H9 (cell line): ENCODE data around the gene VIM. TPM values are rescaled to one million over a fixed set of nuclear protein-coding genes. Genes with fewer than 3 reads are reported as not detected.

Experiments used
- DNase-seq: peaks from one replicate; pipeline ENCODE4 v3.0.0-alpha.2; 2017
- H2AFZ ChIP-seq: one replicate; pipeline ENCODE4 v1.6.1; 2013; ENCODE audit warnings: mild to moderate bottlenecking, low read length, control low read depth, moderate library complexity
- H2AK5ac ChIP-seq: 2 replicates; pipeline ENCODE4 v1.6.1; 2013; ENCODE audit warnings: low read length, control low read depth, mixed read lengths; ENCODE audit not compliant: insufficient read length
- H2BK120ac ChIP-seq: one replicate; pipeline ENCODE4 v1.6.1; 2013; ENCODE audit warnings: low read depth, mild to moderate bottlenecking, low read length, control low read depth, inconsistent platforms; ENCODE audit not compliant: poor library complexity, severe bottlenecking
- H2BK12ac ChIP-seq: 2 replicates; pipeline ENCODE4 v1.6.1; 2013; ENCODE audit warnings: low read length, control low read depth, mixed read lengths, low read depth; ENCODE audit not compliant: insufficient read length
- H2BK15ac ChIP-seq: 2 replicates; pipeline ENCODE4 v1.6.1; 2013; ENCODE audit warnings: low read depth, low read length, control low read depth
- H2BK20ac ChIP-seq: one replicate; pipeline ENCODE4 v1.6.1; 2013; ENCODE audit warnings: low read depth, mild to moderate bottlenecking, low read length, control low read depth, inconsistent platforms; ENCODE audit not compliant: poor library complexity, severe bottlenecking
- H2BK5ac ChIP-seq: 2 replicates; pipeline ENCODE4 v1.6.1; 2013; ENCODE audit warnings: low read length, control low read depth, mixed read lengths; ENCODE audit not compliant: insufficient read length
- H3K14ac ChIP-seq: 2 replicates; pipeline ENCODE4 v1.6.1; 2013; ENCODE audit warnings: low read length, control low read depth; ENCODE audit not compliant: insufficient read depth
- H3K18ac ChIP-seq: 2 replicates; pipeline ENCODE4 v1.6.1; 2013; ENCODE audit warnings: low read depth, mild to moderate bottlenecking, mixed read lengths, low read length, control low read depth; ENCODE audit not compliant: insufficient read length
- H3K23ac ChIP-seq: 2 replicates; pipeline ENCODE4 v1.6.1; 2013; ENCODE audit warnings: low read length, control low read depth, mixed read lengths, low read depth; ENCODE audit not compliant: insufficient read length
- H3K23me2 ChIP-seq: 2 replicates; pipeline ENCODE4 v1.6.1; 2013; ENCODE audit warnings: low read depth, mild to moderate bottlenecking, mixed read lengths, low read length, control low read depth; ENCODE audit not compliant: insufficient read length, poor library complexity, severe bottlenecking
- H3K27ac ChIP-seq: 2 replicates; pipeline ENCODE4 v1.5.1; 2013; ENCODE audit warnings: low read length, control low read depth, mixed read lengths, low read depth; ENCODE audit not compliant: insufficient read length
- H3K27me3 ChIP-seq: 2 replicates; pipeline ENCODE4 v1.6.1; 2013; ENCODE audit warnings: low read length, control low read depth, inconsistent platforms; ENCODE audit not compliant: insufficient read depth
- H3K4ac ChIP-seq: 2 replicates; pipeline ENCODE4 v1.6.1; 2013; ENCODE audit warnings: low read depth, mild to moderate bottlenecking, control low read depth, inconsistent platforms, low read length, moderate library complexity
- H3K4me1 ChIP-seq: 2 replicates; pipeline ENCODE4 v1.6.1; 2013; ENCODE audit warnings: low read length, control low read depth, inconsistent platforms; ENCODE audit not compliant: insufficient read depth
- H3K4me2 ChIP-seq: 2 replicates; pipeline ENCODE4 v1.6.1; 2013; ENCODE audit warnings: low read length, control low read depth, mixed read lengths; ENCODE audit not compliant: insufficient read length, insufficient read depth
- H3K56ac ChIP-seq: 2 replicates; pipeline ENCODE4 v1.6.1; 2013; ENCODE audit warnings: low read depth, mild to moderate bottlenecking, mixed read lengths, low read length, control low read depth; ENCODE audit not compliant: insufficient read length
- H3K79me1 ChIP-seq: 2 replicates; pipeline ENCODE4 v1.6.1; 2013; ENCODE audit warnings: low read depth, mild to moderate bottlenecking, moderate library complexity, low read length, control low read depth, inconsistent platforms; ENCODE audit not compliant: insufficient read depth, poor library complexity, severe bottlenecking
- H3K79me2 ChIP-seq: 2 replicates; pipeline ENCODE4 v1.6.1; 2013; ENCODE audit warnings: low read length, control low read depth, inconsistent platforms; ENCODE audit not compliant: insufficient read depth
- H3K9ac ChIP-seq: 2 replicates; pipeline ENCODE4 v1.6.1; 2013; ENCODE audit warnings: low read length, control low read depth, mixed read lengths; ENCODE audit not compliant: insufficient read length; ENCODE audit errors: extremely low read depth
- H3K9me3 ChIP-seq: one replicate; pipeline ENCODE4 v1.6.1; 2013; ENCODE audit warnings: low read depth, low read length, inconsistent platforms; ENCODE audit not compliant: control insufficient read depth
- H3T11ph ChIP-seq: one replicate; pipeline ENCODE4 v1.6.1; 2013; ENCODE audit warnings: mild to moderate bottlenecking, low read length, control low read depth, inconsistent platforms
- H4K20me1 ChIP-seq: one replicate; pipeline ENCODE4 v1.6.1; 2013; ENCODE audit not compliant: control insufficient read depth, insufficient read length, insufficient read depth
- H4K5ac ChIP-seq: 2 replicates; pipeline ENCODE4 v1.6.1; 2013; ENCODE audit warnings: low read depth, mild to moderate bottlenecking, mixed read lengths, low read length, control low read depth; ENCODE audit not compliant: insufficient read length
- H4K8ac ChIP-seq: replicated peaks from 2 replicates; pipeline ENCODE4 v1.6.1; 2013; ENCODE audit warnings: low read length, control low read depth, mixed read lengths, low read depth; ENCODE audit not compliant: insufficient read length
- H4K91ac ChIP-seq: 2 replicates; pipeline ENCODE4 v1.6.1; 2013; ENCODE audit warnings: low read depth, mild to moderate bottlenecking, moderate library complexity, mixed read lengths, low read length, control low read depth; ENCODE audit not compliant: insufficient read length
- H3K27ac Mint-ChIP-seq, 3 experiments: 2 replicates in 2 of 3; 3 replicates in 1 of 3; pipeline ENCODE4 v1.8.0; 2020 to 2021; ENCODE audit warnings: mixed read lengths in 3 of 3, mild to moderate bottlenecking in 1 of 3, moderate library complexity in 1 of 3
- H3K27me3 Mint-ChIP-seq: 2 replicates; pipeline ENCODE4 v1.8.0; 2021; ENCODE audit warnings: low read depth, mild to moderate bottlenecking, moderate library complexity, mixed read lengths
- H3K36me3 Mint-ChIP-seq, 3 experiments: 2 replicates in 2 of 3; 3 replicates in 1 of 3; pipeline ENCODE4 v1.8.0; 2020 to 2021; ENCODE audit warnings: low read depth in 3 of 3, mixed read lengths in 3 of 3; ENCODE audit not compliant: insufficient read depth in 1 of 3
- H3K4me1 Mint-ChIP-seq, 2 experiments: 2 replicates each; pipeline ENCODE4 v1.8.0; 2020; ENCODE audit warnings: mixed read lengths in 2 of 2
- H3K4me3 Mint-ChIP-seq, 2 experiments: 2 replicates in 1 of 2; 3 replicates in 1 of 2; pipeline ENCODE4 v1.8.0; 2020 to 2021; ENCODE audit warnings: mild to moderate bottlenecking in 2 of 2, mixed read lengths in 2 of 2, moderate library complexity in 1 of 2
- H3K9me3 Mint-ChIP-seq, 2 experiments: 2 replicates in 1 of 2; 3 replicates in 1 of 2; pipeline ENCODE4 v1.8.0; 2020; ENCODE audit warnings: mild to moderate bottlenecking in 2 of 2, mixed read lengths in 2 of 2, moderate library complexity in 1 of 2
- WGBS: extraction: QIAGEN DNeasy Blood & Tissue Kit; methylation state at CpG from one replicate; pipeline ENCODE4 v1.1.7; 2013; ENCODE audit warnings: missing lambda C conversion rate, low lambda C conversion rate, mixed read lengths; ENCODE audit not compliant: insufficient read length; ENCODE audit errors: extremely low coverage; 5-methylcytosine and 5-hydroxymethylcytosine counted together
- total RNA-seq: library from RNA; stranded (reverse); gene quantifications from 2 replicates; pipeline ENCODE4 v1.2.1, GENCODE V29; 2021
- TF ChIP-seq, protein P1 (sequence below): fragments of 200-600 bp; sonication (generic); conservative IDR thresholded peaks from 3 replicates; pipeline ENCODE4 v1.8.0; 2021; ENCODE audit warnings: antibody characterized with exemption, mild to moderate bottlenecking

Gene VIM
- total RNA-seq, 1 experiment from 2014 or later: 232 TPM

DNA sequence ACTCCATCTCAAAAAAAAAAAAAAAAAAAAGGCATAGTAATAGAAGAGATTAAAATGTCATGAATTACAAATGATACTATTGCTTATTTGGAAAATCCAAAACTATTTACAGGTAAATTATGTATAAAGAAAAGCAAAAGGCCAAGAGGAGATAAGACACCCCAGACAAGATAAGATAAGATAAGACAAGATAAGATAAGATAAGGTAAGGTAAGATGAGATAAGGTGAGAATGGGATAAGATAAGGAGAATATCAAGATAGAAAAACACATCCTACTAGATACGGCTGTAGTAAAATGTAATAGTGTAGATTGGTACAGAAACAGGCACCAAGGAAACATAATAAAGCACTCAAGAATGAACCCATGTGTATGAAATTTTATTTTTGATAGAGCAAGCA lies 20.9 kb downstream of the VIM start:
- H3K27ac ChIP-seq: no peak overlapping the region

More for the DNA sequence above, 20.9 kb downstream of the VIM start:
- Histone ChIP-seq H3K23me2 (no peaks in the 10 kb centered on the region), H3K56ac (no peak overlapping the region), H3K79me2 (no peaks in the 10 kb centered on the region), H3T11ph (no peak overlapping the region), H2BK5ac (no peak overlapping the region), H3K79me1 (no peaks in the 10 kb centered on the region), H3K18ac (no peak overlapping the region), H3K4me2 (no peak overlapping the region), H3K9me3 (peaks cover 12% of the 10 kb centered on the region), H2BK15ac (no peak overlapping the region), H3K27me3 (no peaks in the 10 kb centered on the region), H2AFZ (no peak overlapping the region), H2BK120ac (no peak overlapping the region), H2BK20ac (no peak overlapping the region), H2AK5ac (no peak overlapping the region), H4K8ac (no peak overlapping the region), H3K4me1 (no peaks in the 10 kb centered on the region), H4K20me1 (no peaks in the 10 kb centered on the region), H3K14ac (no peak overlapping the region), H3K23ac (no peak overlapping the region), H4K91ac (no peak overlapping the region), H3K4ac (no peak overlapping the region), H2BK12ac (no peak overlapping the region), H4K5ac (no peak overlapping the region), H3K9ac (no peak overlapping the region)
- H3K27me3 Mint-ChIP-seq: no peaks in the 10 kb centered on the region
- no peak overlapping the region for H3K27ac Mint-ChIP-seq
- no peaks in the 10 kb centered on the region for H3K4me1 Mint-ChIP-seq
- no peak for DNase-seq
- no peak overlapping the region for H3K4me3 Mint-ChIP-seq
- no CpG with 5 or more reads among the region's 1 CpG for WGBS
- TF ChIP-seq, protein P1, sequence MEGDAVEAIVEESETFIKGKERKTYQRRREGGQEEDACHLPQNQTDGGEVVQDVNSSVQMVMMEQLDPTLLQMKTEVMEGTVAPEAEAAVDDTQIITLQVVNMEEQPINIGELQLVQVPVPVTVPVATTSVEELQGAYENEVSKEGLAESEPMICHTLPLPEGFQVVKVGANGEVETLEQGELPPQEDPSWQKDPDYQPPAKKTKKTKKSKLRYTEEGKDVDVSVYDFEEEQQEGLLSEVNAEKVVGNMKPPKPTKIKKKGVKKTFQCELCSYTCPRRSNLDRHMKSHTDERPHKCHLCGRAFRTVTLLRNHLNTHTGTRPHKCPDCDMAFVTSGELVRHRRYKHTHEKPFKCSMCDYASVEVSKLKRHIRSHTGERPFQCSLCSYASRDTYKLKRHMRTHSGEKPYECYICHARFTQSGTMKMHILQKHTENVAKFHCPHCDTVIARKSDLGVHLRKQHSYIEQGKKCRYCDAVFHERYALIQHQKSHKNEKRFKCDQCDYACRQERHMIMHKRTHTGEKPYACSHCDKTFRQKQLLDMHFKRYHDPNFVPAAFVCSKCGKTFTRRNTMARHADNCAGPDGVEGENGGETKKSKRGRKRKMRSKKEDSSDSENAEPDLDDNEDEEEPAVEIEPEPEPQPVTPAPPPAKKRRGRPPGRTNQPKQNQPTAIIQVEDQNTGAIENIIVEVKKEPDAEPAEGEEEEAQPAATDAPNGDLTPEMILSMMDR: no peak
- H3K9me3 Mint-ChIP-seq: peaks cover 13 to 22% of the 10 kb centered on the region in 2 experiments; a peak in 4 of 5 replicates
- H3K36me3 Mint-ChIP-seq: peaks cover 0 to 23% (median 10%) of the 10 kb centered on the region in 3 experiments; a peak in 5 of 7 replicates
